ENCODE data around the gene TNFAIP8.
"Not testable (repeated sequence)": the region's sequence is repeated elsewhere in the genome, so short reads cannot be mapped to it uniquely, and the experiment has no call there.

The TNFAIP8 gene

GRCh38 chr5:119395080-119395836 lies 39.4 kb downstream of the TNFAIP8 start:
- no peak for DNase-seq (ENCODE audit: low spot score)

GRCh38 chr5:119396030-119396664 lies 40.3 kb downstream of the TNFAIP8 start:
- no peak for DNase-seq (ENCODE audit: low spot score)

- DNase-seq (ENCODE audit: low spot score): no peak
Observed at GRCh38 chr5:119397518-119398380, 41.9 kb downstream of the TNFAIP8 start.

GRCh38 chr5:119398727-119399466 lies 43.1 kb downstream of the TNFAIP8 start:
- DNase-seq (ENCODE audit: low spot score): peak; percentile 17

- no peak for DNase-seq (ENCODE audit: low spot score)
Observed at GRCh38 chr5:119400245-119400644, 44.4 kb downstream of the TNFAIP8 start.

GRCh38 chr5:119402081-119402480 lies 46.3 kb downstream of the TNFAIP8 start:
- DNase-seq (ENCODE audit: low spot score): no peak

GRCh38 chr5:119402555-119402954 lies 46.7 kb downstream of the TNFAIP8 start:
- no peak for DNase-seq (ENCODE audit: low spot score)

GRCh38 chr5:119404033-119404432 lies 48.2 kb downstream of the TNFAIP8 start:
- DNase-seq (ENCODE audit: low spot score): no peak

GRCh38 chr5:119405419-119405818 lies 49.6 kb downstream of the TNFAIP8 start:
- DNase-seq (ENCODE audit: low spot score): no peak

- no peak for DNase-seq (ENCODE audit: low spot score)
Observed at GRCh38 chr5:119406551-119407110, 50.8 kb downstream of the TNFAIP8 start.

- no peak for DNase-seq (ENCODE audit: low spot score)
Observed at GRCh38 chr5:119409235-119409815, 53.5 kb downstream of the TNFAIP8 start.

- DNase-seq (ENCODE audit: low spot score): no peak
Observed at GRCh38 chr5:119410448-119411159, 54.8 kb downstream of the TNFAIP8 start.

GRCh38 chr5:119411361-119412278 lies 55.8 kb downstream of the TNFAIP8 start:
- peak; percentile 69 for DNase-seq (ENCODE audit: low spot score)

- DNase-seq (ENCODE audit: low spot score): no peak
Observed at GRCh38 chr5:119412279-119413227, 56.7 kb downstream of the TNFAIP8 start.

GRCh38 chr5:119414124-119414734 lies 58.4 kb downstream of the TNFAIP8 start:
- not testable (repeated sequence) for DNase-seq (ENCODE audit: low spot score)

- DNase-seq (ENCODE audit: low spot score): no peak
Observed at GRCh38 chr5:119417891-119418605, 62.2 kb downstream of the TNFAIP8 start.

- no peak for DNase-seq (ENCODE audit: low spot score)
Observed at GRCh38 chr5:119418606-119419100, 62.8 kb downstream of the TNFAIP8 start.
